Kidney tubule cell (primary cell): ENCODE measurements around the gene KLHDC2.
"Not testable (repeated sequence)": the region's sequence is repeated elsewhere in the genome, so short reads cannot be mapped to it uniquely, and the experiment has no call there.

ENCODE experiments used
- DNase-seq: peaks from one replicate; pipeline ENCODE4 v3.0.0-alpha.2; 2018; ENCODE audit warnings: low spot score

KLHDC2 gene

DNA sequence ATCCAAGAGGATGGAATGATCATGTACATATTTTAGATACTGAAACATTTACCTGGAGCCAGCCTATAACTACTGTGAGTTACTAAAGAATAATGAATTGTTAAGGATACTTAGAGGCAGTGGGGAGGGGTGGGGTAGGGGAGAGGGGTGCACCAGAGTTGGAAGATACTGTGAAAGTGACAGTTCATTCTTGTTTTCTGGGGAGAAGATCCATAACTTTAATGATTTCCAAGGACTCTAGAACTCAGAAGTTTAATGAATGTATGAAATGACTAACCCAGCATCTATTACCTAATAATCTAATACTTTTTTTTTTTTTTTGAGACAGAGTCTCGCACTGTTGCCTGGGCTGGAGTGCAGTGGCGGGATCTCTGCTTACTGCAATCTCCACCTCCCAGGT lies 10.5 kb downstream of the KLHDC2 start:
- DNase-seq: no peak

DNA sequence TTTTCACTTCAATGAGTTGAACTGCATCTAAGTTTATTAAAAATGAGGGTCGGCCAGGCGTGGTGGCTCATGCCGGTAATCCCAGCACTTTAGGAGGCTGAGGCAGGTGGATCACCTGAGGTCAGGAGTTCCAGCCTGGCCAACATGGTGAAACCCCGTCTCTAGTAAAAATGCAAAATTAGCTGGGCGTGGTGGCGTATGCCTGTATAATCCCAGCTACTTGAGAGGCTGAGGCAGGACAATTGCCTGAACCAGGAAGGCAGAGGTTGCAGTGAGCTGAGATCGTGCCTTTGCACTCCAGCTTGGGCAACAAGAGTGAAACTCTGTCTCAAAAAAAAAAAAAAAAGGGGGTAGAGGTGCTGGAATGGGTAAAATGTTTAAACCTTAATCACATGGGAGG lies 13.1 kb downstream of the KLHDC2 start:
- not testable (repeated sequence) for DNase-seq

DNA sequence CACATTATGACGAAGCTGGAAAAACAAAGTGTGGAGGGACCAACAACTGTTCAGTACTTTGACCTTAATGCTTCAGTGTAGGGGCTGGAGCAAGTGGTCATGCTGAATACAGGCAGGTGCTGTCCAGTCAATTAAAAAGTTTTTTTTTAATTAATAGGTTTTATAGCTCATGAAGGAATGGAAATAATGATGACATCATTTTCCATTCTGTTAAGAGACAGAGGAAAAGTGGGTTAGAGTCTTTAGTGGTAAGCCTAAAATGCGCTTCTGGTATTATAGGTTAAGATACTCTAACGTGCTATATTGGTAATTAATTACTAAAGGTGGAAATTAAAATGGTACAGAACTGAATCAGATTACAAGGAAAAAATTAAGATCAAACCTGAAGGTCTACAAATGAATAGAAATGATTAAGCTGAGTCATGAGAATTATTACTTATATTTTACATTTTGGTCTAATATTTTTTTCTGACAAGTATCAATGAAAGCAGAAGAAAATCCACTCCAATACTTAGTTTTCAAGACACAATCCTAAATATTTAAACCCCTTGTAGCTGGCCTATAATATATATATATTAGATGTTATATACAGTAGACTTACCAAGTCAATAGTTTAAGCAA lies 15.6 kb downstream of the KLHDC2 start:
- no peak for DNase-seq

DNA sequence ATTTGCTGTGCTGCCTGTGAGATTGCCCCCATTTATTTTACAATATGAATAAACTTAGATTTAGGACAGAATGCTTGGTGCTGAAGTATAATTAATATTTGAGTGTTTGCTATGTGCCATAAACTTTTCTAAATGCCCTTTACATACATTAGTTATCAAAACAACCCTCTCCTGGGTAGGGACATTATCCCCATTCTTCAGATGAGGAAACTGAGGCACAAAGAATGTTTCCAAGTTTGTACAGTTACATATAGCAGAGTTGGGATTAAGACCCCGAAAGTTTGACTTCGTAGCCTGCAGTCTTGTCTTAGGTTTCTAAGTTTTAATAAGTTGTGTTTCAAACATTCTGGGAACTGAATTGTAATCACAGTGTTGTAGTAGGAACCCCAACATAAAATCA lies 18.4 kb downstream of the KLHDC2 start:
- DNase-seq: no peak

DNA sequence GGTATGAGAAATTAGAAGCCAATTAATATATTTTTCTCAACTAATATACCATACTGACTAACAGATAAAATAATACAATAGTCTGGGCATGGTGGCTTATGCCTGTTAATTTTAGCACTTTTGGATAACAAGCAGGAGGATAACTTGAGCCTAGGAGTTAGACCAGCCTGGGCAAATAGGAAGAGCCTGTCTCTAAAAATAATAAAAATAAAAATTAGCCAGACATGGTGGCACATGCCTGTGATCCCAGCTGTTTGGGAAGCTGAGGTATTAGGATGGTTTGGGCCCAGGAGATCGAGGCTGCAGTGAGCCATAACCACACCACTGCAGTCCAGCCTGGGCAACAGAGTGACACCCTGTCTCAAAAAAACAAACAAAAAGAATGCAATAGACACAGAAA lies 24.7 kb downstream of the KLHDC2 start:
- DNase-seq: no peak

DNA sequence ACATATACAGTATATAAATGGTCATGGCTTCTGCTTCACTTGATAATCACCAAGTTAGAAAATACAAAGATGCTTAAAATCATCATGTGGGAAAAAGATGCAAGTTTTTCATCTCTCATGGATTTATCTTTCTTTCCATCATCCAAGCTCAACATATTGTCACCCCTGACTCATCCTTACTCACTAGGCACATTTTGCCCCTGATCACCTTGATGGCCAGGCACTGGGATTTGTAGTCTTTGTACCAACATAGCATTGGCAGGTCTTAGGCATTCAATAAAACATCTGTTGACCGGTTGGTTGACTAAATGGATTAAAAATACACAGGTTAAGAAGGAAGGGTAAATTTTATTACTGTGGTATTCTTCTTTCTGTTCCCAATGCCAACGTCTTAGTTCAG lies 28.1 kb downstream of the KLHDC2 start:
- DNase-seq: peak; percentile 8

DNA sequence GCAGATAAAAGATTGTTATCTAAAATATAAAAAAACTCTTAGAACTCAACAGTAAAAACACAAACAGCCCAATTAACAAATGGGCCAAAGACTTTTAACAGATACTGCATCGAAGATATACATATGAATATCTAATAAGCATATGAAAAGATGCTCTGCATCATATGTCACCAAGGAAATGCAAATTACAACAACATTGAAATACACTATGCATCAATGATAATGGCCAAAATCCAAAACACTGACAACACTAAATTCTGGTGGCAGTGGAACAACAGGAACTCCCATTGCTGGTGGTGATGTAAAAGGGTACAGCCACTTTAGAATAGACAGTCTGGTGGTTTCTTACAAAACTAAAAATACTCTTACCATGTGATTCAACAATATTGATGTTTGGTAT lies 40.8 kb downstream of the KLHDC2 start:
- DNase-seq: no peak

DNA sequence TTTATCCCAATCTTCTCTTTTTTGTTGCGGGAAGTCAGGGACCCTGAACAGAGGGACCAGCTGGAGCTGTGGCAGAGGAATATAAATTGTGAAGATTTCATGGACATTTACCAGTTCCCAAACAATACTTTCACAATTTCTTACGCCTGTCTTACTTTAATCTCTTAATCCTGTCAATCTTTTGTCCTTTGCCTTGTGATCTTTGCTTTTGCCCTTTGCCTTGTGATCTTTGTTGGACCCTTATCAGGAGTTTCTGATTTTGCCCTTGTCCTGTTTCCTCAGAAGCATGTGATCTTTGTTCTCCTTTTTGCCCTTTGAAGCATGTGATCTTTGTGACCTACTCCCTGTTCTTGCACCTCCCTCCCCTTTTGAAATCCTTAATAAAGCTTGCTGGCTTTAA lies 48.2 kb downstream of the KLHDC2 start:
- not testable (repeated sequence) for DNase-seq

DNA sequence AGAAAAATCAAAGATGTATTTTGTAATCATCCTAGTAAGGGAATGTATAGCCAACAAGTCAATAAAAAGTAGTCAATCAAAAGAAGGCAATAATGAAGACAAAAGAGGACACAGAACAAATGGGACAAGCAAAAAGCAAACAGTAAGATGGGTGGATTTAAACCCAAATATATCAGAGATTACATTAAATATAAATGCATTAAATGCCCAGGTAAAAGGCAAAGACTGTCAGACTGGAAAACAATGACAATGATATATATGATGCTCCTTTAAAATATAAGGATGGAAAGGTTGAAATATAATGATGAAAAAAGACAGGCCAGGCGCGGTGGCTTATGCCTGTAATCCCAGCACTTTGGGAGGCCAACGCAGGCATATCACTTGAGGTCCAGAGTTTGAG lies 48.9 kb downstream of the KLHDC2 start:
- DNase-seq: no peak

DNA sequence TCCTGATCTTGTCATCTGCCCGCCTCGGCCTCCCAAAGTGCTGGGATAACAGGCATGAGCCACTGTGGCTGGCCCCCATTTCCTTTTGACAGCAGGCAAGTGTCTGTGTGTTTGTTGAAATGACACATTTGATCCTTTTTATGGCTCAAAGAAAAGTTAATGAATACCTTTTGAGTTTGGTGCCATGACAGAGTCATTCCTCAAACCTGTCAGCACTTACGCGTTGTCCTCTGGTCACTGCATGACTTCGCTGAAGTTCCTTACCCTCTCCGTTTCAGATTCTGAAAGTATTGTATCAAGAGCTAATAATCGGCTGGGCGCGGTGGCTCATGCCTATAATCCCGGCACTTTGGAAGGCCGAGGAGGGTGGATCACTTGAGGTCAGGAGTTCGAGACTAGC lies 52.2 kb downstream of the KLHDC2 start:
- DNase-seq: peak; percentile 20

DNA sequence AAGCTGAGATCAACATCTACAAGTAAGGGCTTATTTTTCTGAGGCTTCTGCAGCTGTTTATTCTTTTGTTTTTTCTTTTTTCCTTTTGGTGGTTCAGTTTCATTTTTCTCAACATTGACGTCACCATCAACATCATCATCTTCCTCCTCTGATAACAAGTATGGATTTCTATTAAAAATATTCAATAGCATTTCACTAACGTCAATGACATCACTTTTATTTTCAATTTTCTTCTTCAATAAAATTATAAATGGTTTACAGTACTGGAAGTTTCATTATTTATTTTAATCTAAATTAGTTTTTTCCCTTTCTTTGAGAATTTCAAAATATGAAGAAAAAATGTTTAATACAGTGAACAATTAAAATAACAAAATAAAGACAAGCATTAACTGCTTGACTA lies 60.7 kb downstream of the KLHDC2 start:
- no peak for DNase-seq
